Effector CD4-positive, alpha-beta T cell (primary cell): ENCODE data around the gene UVRAG.

Experiments used
- DNase-seq: peaks from one replicate; pipeline ENCODE4 v3.0.0-alpha.2; 2020

UVRAG gene

DNA sequence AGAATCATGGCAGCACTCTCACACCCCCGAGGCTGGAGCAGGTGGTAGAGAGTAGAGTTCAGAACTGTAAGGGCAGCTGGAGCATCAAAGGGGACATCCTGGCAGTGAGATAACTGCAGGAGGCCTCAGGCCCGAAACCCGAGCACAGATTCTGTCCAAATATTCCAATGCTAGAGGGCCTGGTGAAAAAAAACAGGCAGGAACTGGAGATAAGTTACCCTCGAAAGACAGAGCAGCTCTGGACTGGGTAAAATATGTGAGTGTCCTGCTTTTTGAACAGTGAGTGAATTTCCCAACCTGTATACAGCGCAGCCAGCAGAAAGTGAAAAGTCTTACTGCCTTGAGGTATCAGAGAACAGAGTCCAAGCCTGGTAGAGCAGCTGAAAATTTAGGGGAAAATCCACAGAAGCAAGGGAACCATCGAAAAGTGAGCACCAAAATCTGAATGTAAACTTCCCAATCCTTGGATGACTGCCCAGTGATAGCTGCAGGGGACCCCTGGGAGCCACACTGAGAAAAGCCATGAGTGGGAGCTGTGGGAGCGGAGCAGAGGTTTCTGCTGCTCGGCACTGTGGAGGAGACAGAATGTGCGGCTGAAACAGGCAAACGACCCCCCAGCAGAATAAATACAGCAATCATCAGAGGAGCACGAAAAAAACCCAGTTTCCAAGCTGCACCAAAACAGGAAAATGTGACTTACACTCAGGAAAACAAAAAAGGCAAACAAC, 340.7 kb downstream of the UVRAG start:
- DNase-seq: no peak

DNA sequence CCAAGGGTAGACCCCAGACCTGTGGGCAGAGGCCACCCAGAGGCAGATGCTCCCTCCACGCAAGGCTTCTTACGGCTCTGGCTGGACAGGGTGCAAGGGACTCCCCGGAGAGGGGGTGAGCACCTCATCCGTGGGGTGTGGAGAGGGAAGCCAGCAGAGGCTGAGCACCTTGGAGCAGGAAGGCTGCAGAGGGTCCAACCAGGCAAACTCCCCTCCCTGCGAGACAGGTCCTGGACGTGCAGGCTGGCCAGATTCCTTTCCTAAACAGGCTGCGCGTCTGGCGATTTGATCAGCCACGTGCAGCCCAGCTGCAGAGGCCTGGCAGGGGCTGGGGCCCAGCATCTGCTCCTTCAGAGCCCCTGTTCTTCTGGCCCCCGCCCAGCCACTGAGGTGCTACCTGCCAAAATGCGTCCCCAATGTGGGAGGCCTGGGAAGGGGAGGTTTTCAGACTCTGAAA, 342.0 kb downstream of the UVRAG start:
- DNase-seq: no peak

DNA sequence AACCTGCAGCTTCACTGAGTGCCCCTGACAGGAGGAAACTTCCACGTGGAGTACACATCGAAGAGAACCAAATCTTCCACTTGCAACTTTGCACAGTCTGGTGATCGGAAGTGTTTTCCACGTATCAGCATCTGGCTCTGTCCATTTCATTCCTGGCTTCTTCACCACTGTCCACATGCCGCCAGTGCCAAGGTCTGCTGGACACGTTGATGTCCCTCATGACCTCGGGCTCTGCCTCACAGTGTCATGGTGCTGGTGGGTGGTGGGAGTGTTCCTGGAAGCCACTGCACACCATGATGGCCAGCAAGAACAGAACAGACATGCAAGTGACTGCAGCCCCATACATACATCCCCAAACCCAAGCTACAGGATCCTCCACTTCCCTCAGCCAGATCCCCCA, 342.9 kb downstream of the UVRAG start:
- no peak for DNase-seq

DNA sequence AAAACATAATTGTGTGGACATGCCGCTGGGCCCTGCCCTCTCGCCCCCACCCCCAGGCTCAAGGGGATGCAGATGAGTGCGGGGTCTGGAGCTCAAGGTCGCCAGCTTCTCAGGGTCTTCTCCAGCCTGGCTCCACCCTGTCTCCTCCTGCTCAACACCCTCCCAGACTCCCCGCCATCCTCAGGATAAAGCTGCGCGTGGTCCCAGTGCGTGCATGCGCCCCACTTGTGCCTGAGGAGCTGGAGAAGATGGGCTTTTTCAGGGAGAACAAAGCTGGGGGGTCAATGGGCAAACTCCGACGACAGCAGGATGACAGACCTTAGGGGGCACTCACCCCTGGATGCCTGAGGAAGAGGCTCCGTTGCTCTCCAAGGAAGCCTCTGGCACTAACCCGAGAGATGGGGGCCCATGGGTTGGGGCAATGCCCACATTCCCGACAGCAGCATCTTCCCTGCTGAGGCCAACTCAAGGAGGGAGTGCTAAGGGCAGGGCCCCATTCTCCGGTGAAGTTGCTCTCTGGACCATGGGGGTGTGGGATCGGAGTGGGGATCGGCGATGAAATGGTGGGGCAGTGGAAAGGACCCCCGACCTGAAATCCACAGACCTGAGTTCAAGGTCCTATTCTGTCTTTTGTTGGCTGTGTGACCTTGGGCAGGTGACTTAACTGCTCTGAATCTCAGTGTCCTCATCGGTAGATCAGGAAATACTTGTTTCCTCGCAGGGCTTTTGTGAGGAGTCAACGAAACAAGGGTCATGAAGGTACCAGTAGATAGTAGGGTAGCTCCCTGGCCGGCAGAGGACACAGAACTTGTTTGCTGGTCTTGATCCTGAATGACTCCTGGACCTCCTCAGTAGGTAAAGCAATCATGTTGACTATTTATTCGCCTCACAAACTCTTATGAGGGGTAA, 343.6 kb downstream of the UVRAG start:
- no peak for DNase-seq

DNA sequence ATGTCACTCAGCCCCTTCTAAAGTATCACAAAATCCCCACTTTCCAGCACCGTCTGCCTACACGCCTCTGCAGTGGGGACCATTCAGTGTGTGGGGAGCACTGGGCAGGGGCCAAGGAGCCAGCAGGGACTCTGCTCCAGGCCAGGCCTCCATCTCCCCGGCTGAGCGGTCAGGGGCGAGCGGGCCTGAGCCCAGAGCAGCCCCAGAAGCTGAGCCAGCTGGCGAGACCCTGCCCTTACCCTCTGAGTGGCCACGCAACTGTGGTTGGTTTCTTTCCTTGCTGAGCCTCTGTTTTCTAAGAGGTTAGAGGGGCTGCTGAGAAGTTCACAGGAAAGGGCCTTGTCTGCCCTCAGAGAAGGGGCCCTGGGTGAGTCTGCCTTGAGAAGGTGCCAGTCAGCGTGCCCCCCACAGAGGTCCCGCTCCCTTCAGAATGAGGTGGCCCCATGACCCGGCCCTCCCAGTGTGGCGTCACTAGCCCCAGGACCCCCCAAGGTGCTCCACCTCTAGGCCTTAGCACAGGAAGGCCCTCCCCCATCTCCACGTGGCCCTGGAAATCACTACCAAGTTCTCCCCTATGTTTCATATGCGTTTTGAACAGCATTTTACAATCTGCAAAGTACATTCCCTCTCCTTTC, 344.4 kb downstream of the UVRAG start:
- no peak for DNase-seq

DNA sequence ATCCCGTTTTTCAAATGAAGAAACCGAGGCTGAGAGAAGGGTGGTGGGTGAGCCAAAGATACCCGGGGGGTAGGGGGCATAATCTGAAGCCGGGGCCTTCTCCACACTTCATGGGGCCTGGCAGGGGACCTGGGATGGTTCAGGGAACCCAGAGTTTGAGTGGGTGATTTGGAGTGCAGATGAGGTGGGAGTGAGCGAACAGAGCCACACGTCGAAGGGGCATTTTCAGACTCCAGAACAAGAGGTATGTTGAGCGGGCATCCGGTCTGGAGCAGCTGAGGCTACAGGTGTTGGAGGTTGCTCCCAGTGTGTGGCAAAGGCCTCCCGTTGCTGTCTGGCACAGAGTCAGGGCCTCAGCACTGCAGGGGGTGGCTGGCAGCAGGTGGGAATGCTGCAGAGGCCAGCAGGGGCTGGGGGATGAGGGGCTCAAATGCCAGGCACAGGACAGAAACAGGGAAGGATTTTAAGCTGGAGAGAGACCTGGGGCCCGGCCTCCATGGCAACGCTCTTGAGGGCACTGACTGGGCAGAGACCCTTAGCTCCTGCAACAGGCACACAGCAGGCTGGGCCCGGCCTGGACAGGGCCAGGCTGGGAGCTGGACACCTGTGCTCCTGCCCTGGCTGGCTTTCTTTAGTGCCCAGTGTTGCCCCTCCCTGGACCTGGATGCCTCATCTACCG, 345.1 kb downstream of the UVRAG start:
- no peak for DNase-seq

DNA sequence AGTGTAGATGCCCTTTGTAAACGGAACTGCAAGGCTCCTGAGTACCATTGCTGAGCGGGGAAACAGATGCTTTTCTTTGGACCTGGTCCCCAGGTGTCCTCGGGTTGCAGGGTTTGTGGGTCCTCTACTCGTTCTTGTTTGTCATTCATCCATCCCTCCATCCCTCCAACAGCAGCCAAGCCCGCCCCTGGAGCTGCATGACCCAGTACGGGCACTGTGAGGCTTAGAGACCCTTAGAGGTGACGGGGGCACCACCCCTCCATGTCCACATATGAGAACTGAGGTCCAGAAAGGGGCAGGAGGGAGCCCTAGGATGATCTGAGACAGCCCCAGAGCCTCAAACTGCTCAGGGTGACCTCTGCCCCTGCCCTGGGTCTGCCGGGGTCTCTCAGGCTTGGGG, 345.8 kb downstream of the UVRAG start:
- no peak for DNase-seq

DNA sequence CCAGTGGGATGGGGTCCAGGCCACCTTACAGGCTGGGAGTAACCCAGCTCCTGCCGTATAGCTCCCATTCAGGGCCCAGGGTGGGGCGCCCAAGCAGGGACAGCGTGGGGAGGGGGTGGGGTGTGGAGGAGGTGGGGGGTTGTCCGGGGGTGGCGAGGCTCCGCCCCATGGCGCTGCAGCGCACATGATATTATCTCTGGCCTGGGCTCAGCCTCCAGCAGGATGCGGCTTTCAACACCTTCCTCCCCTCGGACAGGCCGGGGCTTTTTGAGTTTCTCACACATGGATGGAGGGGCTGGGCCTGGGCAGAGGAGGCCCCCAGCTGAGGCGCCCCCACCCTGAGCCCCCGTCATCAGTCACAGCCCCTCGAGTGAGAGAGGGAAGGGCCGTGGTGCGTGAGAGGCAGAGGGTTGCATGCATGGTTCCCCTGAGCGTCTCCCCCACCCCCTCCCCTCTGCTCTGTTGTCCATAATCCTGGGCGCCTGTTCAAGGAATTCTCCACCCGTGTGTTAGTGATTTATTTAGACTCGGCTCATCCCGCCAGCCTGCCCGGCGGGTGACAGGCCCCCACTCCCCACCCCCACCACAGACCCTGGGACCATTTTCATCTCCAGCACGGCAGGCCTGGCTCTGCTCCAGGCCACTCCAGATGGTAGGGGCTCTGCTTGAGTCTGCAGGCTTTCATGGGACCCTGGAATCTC, 346.4 kb downstream of the UVRAG start:
- no peak for DNase-seq

DNA sequence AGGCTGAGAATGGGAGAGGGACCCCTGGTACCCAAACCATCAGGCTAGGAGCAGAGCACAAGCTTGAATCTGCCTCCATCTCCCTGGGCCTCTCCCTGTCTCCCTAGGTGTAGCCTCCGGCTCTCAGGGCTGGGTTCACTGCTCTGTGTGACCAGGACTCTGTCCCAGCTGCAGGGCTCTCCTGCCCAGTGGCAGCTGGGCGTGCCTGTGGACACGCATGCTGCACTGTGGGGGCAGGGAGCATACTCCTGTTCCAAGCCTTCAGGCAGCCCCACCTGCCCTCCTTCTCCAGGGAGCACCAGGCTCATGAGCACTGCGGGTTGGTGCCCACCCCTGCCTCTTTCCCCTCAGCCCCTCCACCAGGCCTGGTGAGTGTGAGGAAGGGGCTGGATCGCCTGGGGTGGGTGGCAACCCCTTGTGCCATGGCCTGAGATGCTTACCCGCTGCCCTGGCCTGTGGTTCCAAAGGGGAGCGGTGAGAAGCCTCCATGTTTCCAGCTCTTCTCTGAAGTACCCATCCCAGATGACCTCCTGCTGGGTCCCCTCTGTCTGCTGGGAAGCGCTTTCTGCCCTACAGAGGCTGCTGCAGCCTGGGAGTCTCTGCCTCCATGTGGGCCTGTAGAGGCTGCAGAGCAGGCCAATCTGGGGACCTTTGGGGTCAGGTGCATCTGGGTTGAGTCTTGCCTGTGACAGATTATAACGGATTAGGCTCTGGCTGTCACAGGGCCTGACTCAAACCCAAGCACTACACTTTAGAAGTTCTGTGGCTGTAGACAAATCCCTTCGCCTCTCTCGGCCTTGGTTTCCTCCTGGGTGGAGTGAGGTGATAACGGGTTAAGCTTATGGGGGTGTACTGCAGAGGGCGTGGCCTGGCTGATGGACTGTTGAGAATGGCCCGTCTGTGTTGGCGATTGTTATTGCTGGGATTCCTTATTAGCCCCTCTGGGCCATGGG, 347.6 kb downstream of the UVRAG start:
- DNase-seq: no peak

DNA sequence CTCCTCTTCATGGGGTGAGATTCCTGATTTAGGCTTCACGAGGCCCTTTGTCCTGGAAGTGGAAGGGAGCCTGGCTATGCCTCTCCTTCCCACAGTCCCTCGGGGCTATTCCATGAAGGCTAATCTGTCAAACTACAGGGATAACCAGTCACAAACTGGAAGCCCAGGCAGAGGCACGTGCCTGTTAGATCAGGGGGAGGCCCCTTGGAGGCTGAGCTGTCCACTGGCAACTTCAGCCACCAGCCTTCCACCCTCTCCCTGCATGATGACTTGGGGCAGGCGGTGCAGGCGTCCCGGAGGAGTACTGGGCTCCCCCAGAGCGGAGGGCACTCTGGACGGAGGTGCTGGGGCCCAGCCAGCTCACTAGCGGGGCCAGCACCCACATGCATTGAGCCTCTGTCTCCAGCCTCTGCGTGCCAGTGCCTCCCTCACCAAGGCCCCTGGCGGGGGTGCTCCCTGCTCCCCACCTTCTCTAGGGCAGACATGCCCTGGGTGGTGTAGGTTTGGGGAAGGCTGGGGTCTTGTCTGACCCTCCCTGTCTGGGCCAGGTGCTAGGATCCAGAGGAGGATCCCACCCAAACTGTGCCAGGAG, 348.4 kb downstream of the UVRAG start:
- DNase-seq: no peak

DNA sequence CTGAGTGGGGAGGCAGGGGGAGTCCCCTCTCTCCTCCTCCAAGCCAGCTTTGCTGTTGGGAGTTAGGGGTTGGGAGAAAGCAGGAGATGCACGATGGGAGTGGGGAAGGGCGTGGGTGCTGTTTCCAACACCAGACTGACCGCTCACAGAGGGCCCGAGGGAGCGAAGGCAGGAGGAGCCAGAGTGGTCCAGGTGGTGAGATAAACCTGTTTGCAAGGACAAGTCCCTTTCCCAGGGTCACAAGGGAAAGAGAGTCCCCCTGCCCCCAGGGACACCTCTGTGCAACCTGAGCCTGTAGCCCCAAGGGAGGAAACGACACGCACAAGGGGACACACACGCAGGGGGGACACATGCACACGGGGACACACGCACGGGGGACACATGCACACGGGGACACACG, 349.1 kb downstream of the UVRAG start:
- DNase-seq: no peak

DNA sequence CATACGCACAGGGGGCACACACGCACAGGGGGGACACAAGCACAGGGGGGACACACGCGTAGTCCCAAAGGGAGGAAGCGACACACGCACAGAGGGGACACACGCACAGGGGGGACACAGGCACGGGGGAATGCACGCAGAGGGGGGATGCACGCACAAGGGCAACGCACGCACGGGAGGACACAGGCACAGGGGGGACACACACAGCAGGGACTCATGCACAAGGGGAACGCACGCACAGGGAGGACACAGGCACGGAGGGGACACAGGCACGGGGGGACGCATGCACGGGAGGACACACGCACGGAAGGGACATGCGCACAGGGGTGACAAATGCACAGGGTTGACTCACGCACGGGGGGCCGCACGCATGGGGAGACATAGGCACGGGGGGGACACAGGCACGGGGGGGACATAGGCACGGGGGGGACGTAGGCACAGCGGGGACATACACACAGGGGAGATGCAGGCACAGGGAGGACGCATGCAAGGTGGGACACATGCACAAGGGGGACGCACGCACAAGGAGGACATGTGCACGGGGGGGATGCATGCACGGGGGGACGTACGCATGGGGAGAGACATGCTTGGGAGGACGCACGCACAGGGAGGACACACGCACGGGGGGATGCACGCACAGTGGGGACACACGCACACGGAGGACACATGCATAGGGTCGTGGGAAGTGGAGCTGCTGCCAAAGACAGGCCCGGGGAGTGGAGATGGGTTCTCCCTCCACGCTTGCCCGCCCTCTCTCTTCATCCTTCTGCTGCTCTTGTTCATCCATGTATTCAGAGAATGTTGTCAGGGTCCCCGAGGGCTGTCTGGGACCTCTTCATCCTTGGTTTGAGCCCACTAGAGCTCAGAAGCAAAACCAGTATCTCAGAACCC, 350.1 kb downstream of the UVRAG start:
- DNase-seq: no peak

DNA sequence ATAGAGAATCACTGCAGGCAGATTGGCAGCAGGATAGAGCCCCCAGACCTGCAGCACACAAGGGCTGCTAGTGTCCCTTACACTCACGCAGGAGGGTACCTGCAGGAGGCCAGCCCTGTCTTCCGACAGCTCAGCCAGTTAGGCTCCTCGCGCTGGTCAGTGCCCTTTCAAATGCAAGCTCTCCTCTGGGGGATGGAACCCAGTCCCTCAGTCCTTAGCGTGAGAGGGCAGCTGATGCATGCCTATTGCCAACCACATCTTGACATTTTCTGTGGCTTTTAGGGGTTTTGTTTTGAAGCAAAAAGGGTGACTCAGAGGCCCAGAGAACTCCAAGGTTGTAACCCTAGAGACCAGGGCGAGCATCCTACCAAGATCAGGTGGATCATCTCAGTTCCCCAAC, 351.3 kb downstream of the UVRAG start:
- DNase-seq: no peak

DNA sequence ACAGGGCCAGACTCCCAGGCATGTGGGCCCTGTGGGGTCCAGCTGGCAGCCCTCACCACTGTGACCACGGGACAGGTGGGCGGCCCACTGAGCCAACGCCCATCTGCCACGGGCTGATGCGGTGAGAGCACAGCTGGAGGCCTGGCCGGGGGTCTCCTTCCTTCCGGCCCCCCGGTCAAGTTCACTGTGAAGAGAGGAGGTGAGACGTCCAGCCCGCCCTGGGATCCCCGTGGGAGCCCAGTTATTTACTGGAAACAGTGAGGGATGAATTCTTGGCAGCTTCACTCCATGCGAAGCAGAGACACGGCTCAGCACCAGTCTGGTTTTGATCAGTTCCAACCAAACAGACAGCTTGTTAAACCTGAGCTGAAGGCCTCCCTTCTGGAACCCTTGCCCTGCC, 352.6 kb downstream of the UVRAG start:
- no peak for DNase-seq

DNA sequence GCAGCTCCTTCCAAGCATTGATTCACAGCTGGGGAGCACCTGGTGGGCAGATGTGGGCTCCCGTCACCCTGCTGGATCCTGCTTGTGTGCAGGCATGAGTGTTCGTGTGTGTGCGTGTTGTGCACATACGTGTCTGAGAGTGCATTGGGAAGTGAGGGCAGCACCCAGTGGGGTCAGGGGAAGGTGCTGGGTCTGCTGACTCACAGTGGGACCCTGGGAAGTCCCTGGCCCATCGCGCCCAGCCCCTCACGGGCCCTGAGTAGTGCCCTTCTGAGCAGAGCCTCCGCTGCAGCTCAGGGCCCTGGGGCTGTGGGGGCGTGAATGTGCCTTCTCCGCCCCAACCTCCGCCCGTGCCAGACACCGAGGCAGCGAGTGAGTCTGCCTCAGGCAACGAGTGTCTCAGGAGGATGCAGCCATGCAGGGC, 354.5 kb downstream of the UVRAG start:
- no peak for DNase-seq

DNA sequence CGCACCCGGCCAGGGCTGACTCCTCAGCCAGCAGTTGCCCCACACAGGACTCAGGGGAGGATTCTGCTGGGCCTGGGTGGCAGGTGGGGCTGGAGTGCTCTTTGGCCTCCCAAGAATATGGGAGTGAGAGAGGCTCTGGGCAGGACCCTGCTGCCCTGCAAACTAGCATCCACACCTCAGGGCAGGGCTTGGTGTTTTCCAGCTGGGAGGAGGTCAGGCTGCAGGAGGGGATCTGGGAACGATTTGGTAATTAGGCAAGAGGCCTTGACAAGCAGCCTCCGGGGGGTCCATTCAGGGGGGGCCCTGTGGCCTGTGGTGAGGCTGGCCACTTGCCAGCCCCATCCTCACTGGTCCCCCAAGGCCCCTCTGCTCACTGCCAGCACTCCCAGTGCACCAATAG, 355.5 kb downstream of the UVRAG start:
- no peak for DNase-seq

DNA sequence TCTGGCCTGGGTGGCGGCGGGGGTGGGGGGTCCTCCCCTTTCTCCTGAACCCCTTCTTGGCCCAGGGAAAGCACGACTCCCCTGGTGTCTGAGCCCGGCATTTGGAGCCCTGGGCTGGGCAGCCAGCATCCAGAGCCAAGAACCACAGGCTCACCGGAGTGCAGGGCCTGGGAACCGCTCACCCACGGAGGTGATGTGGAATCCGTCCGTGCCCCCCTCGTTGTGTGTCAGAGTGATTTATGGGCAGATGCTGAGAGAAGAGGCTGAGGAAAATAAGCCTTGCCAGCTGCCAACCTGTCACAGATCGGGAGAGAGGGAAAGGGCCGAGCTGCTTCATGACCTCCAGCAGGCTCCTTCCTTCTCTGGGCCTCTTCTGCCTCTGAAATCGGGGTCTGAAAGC, 357.6 kb downstream of the UVRAG start:
- DNase-seq: no peak

DNA sequence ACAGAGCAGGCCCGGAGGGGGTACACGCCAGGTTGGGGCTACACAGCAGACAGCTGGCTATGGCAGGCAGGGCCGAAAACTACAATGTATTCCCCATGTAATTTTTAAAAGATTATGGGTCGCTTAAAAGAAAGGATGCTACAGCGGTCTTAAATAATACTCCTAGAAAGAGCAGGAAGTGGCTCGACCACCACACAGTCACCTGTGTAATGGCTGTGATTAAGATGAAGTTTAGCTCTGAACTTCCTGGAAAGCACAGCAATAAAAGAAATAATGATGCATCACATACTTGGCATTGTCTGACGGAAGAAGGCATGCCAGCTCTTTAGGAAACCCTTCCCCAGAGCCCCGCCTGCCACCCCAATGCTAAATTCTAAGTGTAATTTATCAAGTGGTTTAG, 358.7 kb downstream of the UVRAG start:
- DNase-seq: no peak

DNA sequence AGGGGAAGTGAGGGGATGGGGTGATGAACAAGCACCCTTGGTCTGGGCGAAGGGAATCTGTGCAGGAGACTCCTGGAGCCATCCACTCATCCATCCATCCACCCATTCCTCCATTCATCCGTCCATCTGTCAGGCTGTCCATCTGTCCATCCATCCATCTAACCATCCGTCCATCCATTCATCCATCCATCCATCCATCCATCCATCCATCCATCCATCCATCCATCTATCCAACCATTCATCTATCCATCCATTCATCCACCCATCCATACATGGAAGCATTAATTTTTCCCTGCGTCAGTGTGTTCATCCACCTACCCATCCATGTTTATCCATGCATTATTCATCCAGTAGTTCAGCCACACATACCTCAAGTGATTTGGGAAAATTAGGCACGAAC, 359.3 kb downstream of the UVRAG start:
- no peak for DNase-seq

DNA sequence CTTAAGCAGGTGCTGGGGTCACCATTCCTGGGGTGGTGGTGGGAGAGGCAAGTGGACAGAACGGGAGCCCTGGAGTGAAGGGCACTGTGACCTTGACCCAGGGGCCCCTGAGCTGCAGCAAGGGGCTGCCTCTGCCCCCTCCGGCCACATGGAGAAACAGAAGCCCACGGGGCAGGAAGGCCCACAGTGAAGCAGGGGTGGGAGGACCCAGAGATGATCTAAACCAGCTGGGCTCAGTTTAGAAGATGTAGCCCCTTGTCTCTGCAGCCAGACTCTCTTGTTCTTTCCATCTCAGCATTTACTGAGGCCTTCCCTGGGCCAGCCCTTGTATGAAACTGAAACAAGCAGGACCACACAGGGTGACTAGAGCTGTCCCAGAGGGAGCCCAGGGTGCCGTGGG, 360.8 kb downstream of the UVRAG start:
- no peak for DNase-seq
